Neural progenitor cell (in vitro differentiated cells): Measurements from ENCODE around the gene MPPE1. TPM values are rescaled to one million over a fixed set of nuclear protein-coding genes. Genes with fewer than 3 reads are reported as not detected.
A peak's percentile ranks its signal among the peaks of the same experiment; 100 is the strongest.

Experiments used
- DNase-seq: peaks from one replicate; pipeline ENCODE4 v3.0.0-alpha.2; 2016; ENCODE audit warnings: low spot score
- H2AFZ ChIP-seq: fragments of 200-600 bp; sonication (generic); replicated peaks from 2 replicates; pipeline ENCODE4 v1.6.1; 2016; ENCODE audit warnings: antibody characterized with exemption
- H3F3A ChIP-seq: fragments of 200-600 bp; sonication (generic); 2 replicates; pipeline ENCODE4 v1.6.1; 2016; ENCODE audit warnings: antibody characterized with exemption, low read depth
- H3K27ac ChIP-seq: fragments of 200-600 bp; sonication (generic); 2 replicates; pipeline ENCODE4 v1.5.1; 2016; ENCODE audit warnings: mild to moderate bottlenecking
- H3K27me3 ChIP-seq: fragments of 200-600 bp; sonication (generic); 2 replicates; pipeline ENCODE4 v1.6.1; 2016; ENCODE audit warnings: mild to moderate bottlenecking, moderate library complexity
- H3K36me3 ChIP-seq: fragments of 200-600 bp; sonication (generic); 2 replicates; pipeline ENCODE4 v1.5.1; 2016
- H3K4me1 ChIP-seq: fragments of 200-600 bp; sonication (generic); 2 replicates; pipeline ENCODE4 v1.6.1; 2016; ENCODE audit warnings: mixed run types
- H3K4me2 ChIP-seq: fragments of 200-600 bp; sonication (generic); 2 replicates; pipeline ENCODE4 v1.6.1; 2016
- H3K4me3 ChIP-seq: fragments of 200-600 bp; sonication (generic); 2 replicates; pipeline ENCODE4 v1.5.1; 2016
- H3K79me2 ChIP-seq: fragments of 200-600 bp; sonication (generic); 2 replicates; pipeline ENCODE4 v1.6.1; 2016; ENCODE audit warnings: low read depth
- H3K9ac ChIP-seq: fragments of 200-600 bp; sonication (generic); 2 replicates; pipeline ENCODE4 v1.6.1; 2016
- H3K9me3 ChIP-seq: fragments of 200-600 bp; sonication (generic); 2 replicates; pipeline ENCODE4 v1.5.1; 2016; ENCODE audit warnings: low read depth
- H4K20me1 ChIP-seq: fragments of 200-600 bp; sonication (generic); 2 replicates; pipeline ENCODE4 v1.6.1; 2016; ENCODE audit warnings: low read depth
- H3K27ac Mint-ChIP-seq: 3 replicates; pipeline ENCODE4 v1.8.0; 2021; ENCODE audit warnings: mixed read lengths
- H3K27me3 Mint-ChIP-seq: 2 replicates; pipeline ENCODE4 v1.8.0; 2022; ENCODE audit warnings: low read depth, mild to moderate bottlenecking, inconsistent platforms, moderate library complexity, mixed read lengths; ENCODE audit not compliant: insufficient read depth
- H3K36me3 Mint-ChIP-seq: 3 replicates; pipeline ENCODE4 v1.8.0; 2021; ENCODE audit warnings: mixed read lengths
- H3K4me1 Mint-ChIP-seq: 3 replicates; pipeline ENCODE4 v1.8.0; 2021; ENCODE audit warnings: mixed read lengths
- H3K4me3 Mint-ChIP-seq: 3 replicates; pipeline ENCODE4 v1.8.0; 2021; ENCODE audit warnings: mild to moderate bottlenecking, moderate library complexity, mixed read lengths
- H3K9me3 Mint-ChIP-seq: 3 replicates; pipeline ENCODE4 v1.8.0; 2020; ENCODE audit warnings: mixed read lengths
- EZH2 ChIP-seq: fragments of 200-600 bp; sonication (generic); IDR thresholded peaks from 2 replicates; pipeline ENCODE4 v1.6.1; 2017; ENCODE audit warnings: antibody characterized with exemption, mild to moderate bottlenecking, moderate library complexity
- EZH2phosphoT487 ChIP-seq: fragments of 200-600 bp; sonication (generic); IDR thresholded peaks from 2 replicates; pipeline ENCODE4 v1.6.1; 2017; ENCODE audit warnings: antibody characterized with exemption
- total RNA-seq: library from RNA; depleted of rRNA; stranded (reverse); fragments of >200 nt; gene quantifications from 2 replicates; pipeline ENCODE4 v1.2.3, GENCODE V29; 2015; ENCODE audit warnings: low replicate concordance
- TF ChIP-seq, protein P1 (sequence below): fragments of 200-600 bp; sonication (generic); IDR thresholded peaks from 2 replicates; pipeline ENCODE4 v1.5.1; 2017; ENCODE audit warnings: antibody characterized with exemption, mild to moderate bottlenecking

The MPPE1 gene
- total RNA-seq, 1 donor from 2014 or later = 17.3 TPM

GRCh38 chr18:11950824-11951223 is 42.7 kb upstream of the MPPE1 start:
- Mint-ChIP-seq H3K27ac (no peak overlapping the region), H3K4me1 (peaks cover 41% of the 10 kb centered on the region), H3K27me3 (peaks cover 10% of the 10 kb centered on the region), H3K36me3 (no peaks in the 10 kb centered on the region), H3K9me3 (peaks cover 4% of the 10 kb centered on the region), H3K4me3 (no peak overlapping the region)
- H3K27me3 ChIP-seq = no peaks in the 10 kb centered on the region
- no peak overlapping the region for H2AFZ ChIP-seq
- no peaks in the 10 kb centered on the region for H3K79me2 ChIP-seq
- TF ChIP-seq EZH2 (no peak), EZH2phosphoT487 (no peak)
- TF ChIP-seq, protein P1, sequence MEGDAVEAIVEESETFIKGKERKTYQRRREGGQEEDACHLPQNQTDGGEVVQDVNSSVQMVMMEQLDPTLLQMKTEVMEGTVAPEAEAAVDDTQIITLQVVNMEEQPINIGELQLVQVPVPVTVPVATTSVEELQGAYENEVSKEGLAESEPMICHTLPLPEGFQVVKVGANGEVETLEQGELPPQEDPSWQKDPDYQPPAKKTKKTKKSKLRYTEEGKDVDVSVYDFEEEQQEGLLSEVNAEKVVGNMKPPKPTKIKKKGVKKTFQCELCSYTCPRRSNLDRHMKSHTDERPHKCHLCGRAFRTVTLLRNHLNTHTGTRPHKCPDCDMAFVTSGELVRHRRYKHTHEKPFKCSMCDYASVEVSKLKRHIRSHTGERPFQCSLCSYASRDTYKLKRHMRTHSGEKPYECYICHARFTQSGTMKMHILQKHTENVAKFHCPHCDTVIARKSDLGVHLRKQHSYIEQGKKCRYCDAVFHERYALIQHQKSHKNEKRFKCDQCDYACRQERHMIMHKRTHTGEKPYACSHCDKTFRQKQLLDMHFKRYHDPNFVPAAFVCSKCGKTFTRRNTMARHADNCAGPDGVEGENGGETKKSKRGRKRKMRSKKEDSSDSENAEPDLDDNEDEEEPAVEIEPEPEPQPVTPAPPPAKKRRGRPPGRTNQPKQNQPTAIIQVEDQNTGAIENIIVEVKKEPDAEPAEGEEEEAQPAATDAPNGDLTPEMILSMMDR = no peak
- no peaks in the 10 kb centered on the region for H3K36me3 ChIP-seq
- H4K20me1 ChIP-seq = no peaks in the 10 kb centered on the region
- H3K27ac ChIP-seq = no peak overlapping the region
- H3K4me3 ChIP-seq = no peak overlapping the region
- no peak for DNase-seq
- H3K9me3 ChIP-seq = no peaks in the 10 kb centered on the region
- H3K4me1 ChIP-seq = peaks cover 16% of the 10 kb centered on the region
- no peak overlapping the region for H3K4me2 ChIP-seq
- peaks cover 13% of the 10 kb centered on the region for H3F3A ChIP-seq
- no peak overlapping the region for H3K9ac ChIP-seq

- H3K9ac ChIP-seq = no peak overlapping the region
- no peaks in the 10 kb centered on the region for H3K27me3 ChIP-seq
- H3K4me3 ChIP-seq = no peak overlapping the region
- H3K4me1 ChIP-seq = peaks cover 16% of the 10 kb centered on the region
- TF ChIP-seq EZH2 = no peak
- TF ChIP-seq EZH2phosphoT487 = no peak
- TF ChIP-seq, protein P1 = no peak
- Mint-ChIP-seq H3K36me3 (no peaks in the 10 kb centered on the region), H3K4me1 (peaks cover 39% of the 10 kb centered on the region), H3K9me3 (no peaks in the 10 kb centered on the region), H3K4me3 (no peak overlapping the region), H3K27me3 (peaks cover 7% of the 10 kb centered on the region), H3K27ac (no peak overlapping the region)
- no peaks in the 10 kb centered on the region for H3K9me3 ChIP-seq
- DNase-seq = no peak
- H3K79me2 ChIP-seq = no peaks in the 10 kb centered on the region
- no peak overlapping the region for H2AFZ ChIP-seq
- H3K4me2 ChIP-seq = no peak overlapping the region
- H3K27ac ChIP-seq = no peak overlapping the region
- H4K20me1 ChIP-seq = no peaks in the 10 kb centered on the region
- peaks cover 10% of the 10 kb centered on the region for H3F3A ChIP-seq
- H3K36me3 ChIP-seq = no peaks in the 10 kb centered on the region
Measured at GRCh38 chr18:11948852-11949523, 40.9 kb upstream of the MPPE1 start.

DNA sequence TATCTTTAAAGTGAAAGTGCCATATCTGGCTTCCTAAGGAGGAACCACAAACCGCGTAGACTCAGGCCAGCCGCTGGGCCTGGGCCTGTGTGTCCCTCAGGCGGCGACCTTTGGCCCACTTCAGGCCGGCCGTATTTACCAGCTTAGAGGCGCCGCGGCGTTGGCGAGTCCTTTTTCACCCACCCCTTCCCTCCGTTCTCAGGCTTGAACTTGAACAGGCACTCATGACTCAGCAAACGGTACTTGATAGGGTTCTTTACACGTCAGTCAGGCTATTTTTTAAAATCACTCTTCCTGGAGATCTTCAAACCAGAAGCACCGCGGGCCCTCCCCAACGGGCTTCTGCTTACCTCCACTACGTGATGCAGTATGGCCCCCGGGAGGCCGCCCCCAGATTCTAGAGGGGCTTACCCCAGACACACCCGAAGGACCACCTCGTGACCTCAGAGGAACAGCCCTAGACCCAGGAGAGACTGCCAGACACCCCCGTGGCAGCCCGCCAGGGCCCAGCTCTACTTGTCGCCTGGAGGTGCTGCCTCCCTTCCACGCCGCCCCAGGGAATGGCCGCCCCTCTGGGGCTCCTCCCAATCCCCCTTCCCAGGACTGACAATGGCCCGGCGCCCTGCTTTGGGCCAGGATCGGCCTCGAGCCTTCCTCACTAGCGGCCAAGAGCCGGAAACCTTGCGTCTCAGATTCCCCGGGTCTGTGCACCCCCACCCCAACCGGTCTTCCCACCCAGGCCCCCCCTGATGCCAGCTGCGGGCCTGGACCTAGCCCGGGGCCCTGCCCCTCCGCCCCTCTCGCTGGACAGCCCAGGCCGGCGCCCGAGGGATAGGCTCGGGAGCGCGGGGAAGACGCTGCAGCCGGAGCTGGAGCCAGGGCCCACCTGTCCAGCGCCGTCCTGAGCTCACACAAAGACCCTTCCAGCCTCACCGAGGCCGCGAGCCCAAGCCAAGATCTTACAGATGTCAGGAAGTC is 39.4 kb upstream of the MPPE1 start:
- peak overlapping the region; percentile 89 for H2AFZ ChIP-seq
- no peak overlapping the region for H3K9ac ChIP-seq
- H3F3A ChIP-seq = peaks cover 10% of the 10 kb centered on the region
- Mint-ChIP-seq H3K9me3 (no peaks in the 10 kb centered on the region), H3K27ac (no peak overlapping the region), H3K36me3 (no peaks in the 10 kb centered on the region), H3K27me3 (peaks cover 7% of the 10 kb centered on the region), H3K4me1 (peaks cover 39% of the 10 kb centered on the region), H3K4me3 (peak overlapping the region; percentile 78)
- DNase-seq = peak; percentile 79
- no peaks in the 10 kb centered on the region for H3K36me3 ChIP-seq
- TF ChIP-seq EZH2phosphoT487 = no peak
- TF ChIP-seq EZH2 = no peak
- TF ChIP-seq, protein P1 = no peak
- H3K79me2 ChIP-seq = no peaks in the 10 kb centered on the region
- no peak overlapping the region for H3K27ac ChIP-seq
- H3K27me3 ChIP-seq = no peaks in the 10 kb centered on the region
- no peaks in the 10 kb centered on the region for H3K9me3 ChIP-seq
- H3K4me1 ChIP-seq = peaks cover 16% of the 10 kb centered on the region
- H3K4me2 ChIP-seq = peak overlapping the region; percentile 97
- no peaks in the 10 kb centered on the region for H4K20me1 ChIP-seq
- H3K4me3 ChIP-seq = peak overlapping the region; percentile 70
